Measurements from ENCODE around the gene SPPL2B.
"Not testable (repeated sequence)": the region's sequence is repeated elsewhere in the genome, so short reads cannot be mapped to it uniquely, and the experiment has no call there.

The SPPL2B gene

DNA sequence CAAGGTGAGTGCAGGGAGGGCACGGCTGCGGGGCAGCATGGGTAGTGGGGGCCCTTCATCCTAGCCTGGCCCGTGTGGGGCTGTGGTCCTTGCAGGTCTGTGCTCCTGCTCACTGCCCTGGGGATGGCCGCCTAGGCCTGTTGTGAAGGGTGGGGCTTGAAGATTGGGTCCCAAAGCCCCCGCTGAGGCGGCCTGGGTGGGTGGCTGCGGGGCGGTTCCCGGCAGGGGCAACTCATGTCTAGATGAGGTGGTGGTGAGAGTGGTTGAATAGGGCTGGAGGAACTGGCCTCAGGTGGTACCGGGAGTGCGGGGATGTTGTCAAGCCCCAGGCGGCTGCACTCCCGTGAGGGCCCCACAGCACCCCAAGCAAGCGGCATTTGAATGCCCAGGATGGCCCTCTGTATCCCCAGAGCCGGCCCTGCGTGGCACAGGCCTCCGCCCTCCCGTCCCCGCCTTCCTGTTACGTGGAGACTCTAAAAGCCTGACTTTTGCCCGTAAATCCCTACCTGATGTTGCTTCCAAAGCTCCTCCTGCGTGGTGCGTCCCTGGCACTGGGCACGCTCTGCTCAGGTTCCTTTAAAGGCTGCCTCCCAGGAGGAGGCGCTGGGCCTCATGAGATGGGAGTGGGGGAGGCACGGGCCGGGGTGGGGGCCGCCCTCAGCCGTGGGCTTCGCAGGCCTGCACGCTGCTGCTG is 15.0 kb downstream of the SPPL2B start:
- TF ChIP-seq, protein P1, sequence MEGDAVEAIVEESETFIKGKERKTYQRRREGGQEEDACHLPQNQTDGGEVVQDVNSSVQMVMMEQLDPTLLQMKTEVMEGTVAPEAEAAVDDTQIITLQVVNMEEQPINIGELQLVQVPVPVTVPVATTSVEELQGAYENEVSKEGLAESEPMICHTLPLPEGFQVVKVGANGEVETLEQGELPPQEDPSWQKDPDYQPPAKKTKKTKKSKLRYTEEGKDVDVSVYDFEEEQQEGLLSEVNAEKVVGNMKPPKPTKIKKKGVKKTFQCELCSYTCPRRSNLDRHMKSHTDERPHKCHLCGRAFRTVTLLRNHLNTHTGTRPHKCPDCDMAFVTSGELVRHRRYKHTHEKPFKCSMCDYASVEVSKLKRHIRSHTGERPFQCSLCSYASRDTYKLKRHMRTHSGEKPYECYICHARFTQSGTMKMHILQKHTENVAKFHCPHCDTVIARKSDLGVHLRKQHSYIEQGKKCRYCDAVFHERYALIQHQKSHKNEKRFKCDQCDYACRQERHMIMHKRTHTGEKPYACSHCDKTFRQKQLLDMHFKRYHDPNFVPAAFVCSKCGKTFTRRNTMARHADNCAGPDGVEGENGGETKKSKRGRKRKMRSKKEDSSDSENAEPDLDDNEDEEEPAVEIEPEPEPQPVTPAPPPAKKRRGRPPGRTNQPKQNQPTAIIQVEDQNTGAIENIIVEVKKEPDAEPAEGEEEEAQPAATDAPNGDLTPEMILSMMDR (IDR thresholded peaks at IDR 0.05; ENCODE audit: low read length, missing control alignments): no peak
- no peak overlapping the region for H3K4me3 ChIP-seq (replicated peaks; ENCODE audit: low read depth, low read length)
- DNase-seq (ENCODE audit: low read depth): no peak

DNA sequence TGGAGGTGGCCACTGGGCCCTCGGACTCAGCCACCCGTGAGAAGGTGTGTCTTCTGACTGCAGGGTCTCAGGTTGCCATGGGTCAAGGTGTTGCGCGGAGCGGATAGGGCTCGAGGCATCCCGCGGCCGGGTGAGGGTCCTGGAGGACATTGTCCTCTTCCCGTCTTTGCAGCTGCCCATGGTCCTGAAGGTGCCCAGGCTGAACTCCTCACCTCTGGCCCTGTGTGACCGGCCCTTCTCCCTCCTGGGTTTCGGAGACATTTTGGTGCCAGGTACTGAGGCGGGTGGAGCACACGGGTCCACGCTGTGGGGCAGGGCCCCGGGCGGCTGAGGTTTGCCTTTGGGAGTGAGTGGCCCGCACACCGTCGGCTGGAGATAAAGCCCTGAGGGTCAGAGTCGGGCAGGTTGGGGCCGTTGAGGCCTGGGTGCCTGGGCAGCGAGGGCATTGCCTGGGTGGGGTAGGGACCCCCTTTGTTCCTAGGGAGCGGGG is 15.9 kb downstream of the SPPL2B start:
- TF ChIP-seq, protein P1 (IDR thresholded peaks at IDR 0.05; ENCODE audit: low read length, missing control alignments): no peak
- H3K4me3 ChIP-seq (replicated peaks; ENCODE audit: low read depth, low read length): no peak overlapping the region
- DNase-seq (ENCODE audit: low read depth): no peak

DNA sequence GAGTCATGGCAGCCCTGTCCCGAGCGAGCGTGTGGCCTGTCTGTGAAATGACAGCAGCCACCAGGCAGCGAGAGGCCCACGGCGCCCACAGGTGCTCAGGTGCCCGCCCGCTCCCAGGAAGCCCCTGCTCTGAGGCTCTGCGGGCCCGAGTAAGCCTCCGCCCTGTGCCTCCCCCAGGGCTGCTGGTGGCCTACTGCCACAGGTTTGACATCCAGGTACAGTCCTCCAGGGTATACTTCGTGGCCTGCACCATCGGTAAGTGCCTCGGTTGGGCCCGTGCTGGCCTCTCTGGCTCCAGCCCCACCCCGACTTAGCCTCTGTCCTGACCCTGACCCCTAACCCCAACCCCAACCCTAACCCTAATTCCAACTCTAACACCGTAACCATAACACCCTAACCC is 16.6 kb downstream of the SPPL2B start:
- TF ChIP-seq, protein P1 (IDR thresholded peaks at IDR 0.05; ENCODE audit: low read length, missing control alignments): no peak
- no peak overlapping the region for H3K4me3 ChIP-seq (replicated peaks; ENCODE audit: low read depth, low read length)
- DNase-seq (ENCODE audit: low read depth): no peak

- no peak overlapping the region for H3K4me3 ChIP-seq (replicated peaks; ENCODE audit: low read depth, low read length)
- TF ChIP-seq, protein P1 (IDR thresholded peaks at IDR 0.05; ENCODE audit: low read length, missing control alignments): no peak
- peak; percentile 48 for DNase-seq (ENCODE audit: low read depth)
These were observed 17.5 kb downstream of the SPPL2B start for GRCh38 chr19:2345794-2346663.

DNA sequence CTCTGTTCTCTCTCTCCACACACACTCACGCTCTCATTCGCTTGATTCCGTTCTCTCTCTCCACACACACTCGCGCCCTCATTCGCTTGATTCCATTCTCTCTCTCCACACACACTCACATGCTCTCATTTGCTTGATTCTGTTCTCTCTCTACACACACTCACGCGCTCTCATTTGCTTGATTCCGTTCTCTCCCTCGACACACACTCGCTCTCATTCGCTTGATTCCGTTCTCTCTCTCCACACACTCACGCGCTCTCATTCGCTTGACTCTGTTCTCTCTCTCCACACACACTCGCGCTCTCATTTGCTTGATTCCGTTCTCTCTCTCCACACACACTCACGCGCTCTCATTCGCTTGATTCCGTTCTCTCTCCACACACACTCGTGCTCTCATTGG is 21.3 kb downstream of the SPPL2B start:
- not testable (repeated sequence) for DNase-seq (ENCODE audit: low read depth); H3K4me3 ChIP-seq (replicated peaks; ENCODE audit: low read depth, low read length)

DNA sequence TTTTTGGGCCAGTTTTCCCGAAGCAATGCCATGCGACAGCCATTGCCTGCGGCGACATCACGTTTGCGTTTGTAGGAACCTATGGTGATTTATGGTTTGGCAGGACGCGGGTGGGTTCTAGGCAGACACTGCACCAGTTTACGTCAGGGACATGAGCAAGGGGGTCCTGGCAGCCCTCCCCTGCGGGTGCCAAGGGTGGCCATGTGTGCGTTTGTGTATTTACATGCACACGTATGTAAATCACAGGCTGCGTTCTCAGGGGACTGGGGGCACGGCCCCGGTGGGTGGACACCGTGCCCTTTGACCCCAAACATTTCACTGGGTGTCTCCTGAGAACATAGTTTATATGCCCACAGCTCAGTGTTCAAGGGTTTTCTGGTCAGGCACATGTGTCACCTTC is 22.2 kb downstream of the SPPL2B start:
- H3K4me3 ChIP-seq (replicated peaks; ENCODE audit: low read depth, low read length): no peak overlapping the region
- TF ChIP-seq, protein P1 (IDR thresholded peaks at IDR 0.05; ENCODE audit: low read length, missing control alignments): no peak
- no peak for DNase-seq (ENCODE audit: low read depth)

GRCh38 chr19:2351591-2351990 is 23.1 kb downstream of the SPPL2B start:
- H3K4me3 ChIP-seq (replicated peaks; ENCODE audit: low read depth, low read length): no peak overlapping the region
- DNase-seq (ENCODE audit: low read depth): no peak
- TF ChIP-seq, protein P1 (IDR thresholded peaks at IDR 0.05; ENCODE audit: low read length, missing control alignments): no peak

All from fibroblast of pulmonary artery (primary cell).